Jurkat, Clone E6-1 (cell line): ENCODE results near the gene GPATCH8.
A peak's percentile ranks its signal among the peaks of the same experiment; 100 is the strongest.
"Not testable (repeated sequence)": the region's sequence is repeated elsewhere in the genome, so short reads cannot be mapped to it uniquely, and the experiment has no call there.

Source experiments
- DNase-seq: peaks from one replicate; pipeline ENCODE4 v3.0.0-alpha.2; 2011; ENCODE audit warnings: low read depth, low spot score
- H3K4me3 ChIP-seq: 2 replicates; pipeline ENCODE4 v1.5.1; 2011; ENCODE audit warnings: mild to moderate bottlenecking, low read length, control low read depth, moderate library complexity

The GPATCH8 gene

DNA sequence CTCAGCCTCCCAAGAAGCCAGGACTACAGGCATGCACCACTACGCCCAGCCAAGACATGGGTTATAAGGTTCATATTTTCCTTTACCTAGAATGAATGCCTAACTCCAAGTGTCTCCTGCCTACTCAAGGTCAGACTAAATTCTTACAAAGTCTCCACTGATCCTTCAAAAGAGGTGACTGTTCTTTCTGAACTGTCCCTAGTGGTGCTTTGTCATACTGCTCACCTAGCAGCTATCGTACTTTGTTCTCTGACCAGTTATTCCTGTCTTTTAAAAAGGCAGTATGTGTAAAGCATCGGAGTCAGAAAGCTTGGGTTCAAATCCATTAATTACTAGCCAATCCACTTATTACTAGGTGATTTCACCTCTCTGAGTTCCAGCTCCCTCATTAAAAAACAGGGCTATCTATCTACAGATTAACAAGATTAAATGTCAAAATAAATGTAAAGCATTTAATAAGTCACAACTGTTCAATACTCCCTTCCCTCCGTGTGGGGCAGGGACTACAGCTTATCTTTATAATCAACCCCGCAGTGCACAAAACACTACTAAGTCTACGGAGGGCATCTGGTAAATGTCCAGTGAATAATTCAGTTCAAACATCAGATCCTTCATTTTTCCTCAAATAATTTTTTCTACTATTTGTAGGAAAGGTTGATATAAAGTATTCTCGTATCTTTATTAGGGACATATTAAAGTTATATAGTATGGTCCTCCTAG lies 93.7 kb downstream of the GPATCH8 start:
- DNase-seq = no peak
- H3K4me3 ChIP-seq = no peak overlapping the region

DNA sequence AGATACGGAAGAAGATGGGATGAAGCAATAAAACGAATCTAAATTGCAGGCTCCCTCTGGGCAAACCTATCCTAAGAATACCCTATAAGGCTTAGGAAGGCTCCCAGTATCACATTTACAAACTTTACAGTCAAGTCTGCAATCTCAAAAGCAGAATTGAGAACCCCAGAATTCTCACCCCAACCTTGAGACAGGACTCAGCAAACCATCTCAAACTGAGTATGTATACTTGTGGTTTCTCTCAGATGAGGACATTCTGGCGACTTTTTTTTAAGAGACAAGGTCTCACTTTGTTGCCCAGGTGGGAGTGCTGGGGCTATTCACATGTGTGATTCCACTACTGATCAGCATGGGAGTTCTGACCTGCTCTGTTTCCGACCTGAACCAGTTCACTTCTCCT lies 94.4 kb downstream of the GPATCH8 start:
- no peak overlapping the region for H3K4me3 ChIP-seq
- no peak for DNase-seq

DNA sequence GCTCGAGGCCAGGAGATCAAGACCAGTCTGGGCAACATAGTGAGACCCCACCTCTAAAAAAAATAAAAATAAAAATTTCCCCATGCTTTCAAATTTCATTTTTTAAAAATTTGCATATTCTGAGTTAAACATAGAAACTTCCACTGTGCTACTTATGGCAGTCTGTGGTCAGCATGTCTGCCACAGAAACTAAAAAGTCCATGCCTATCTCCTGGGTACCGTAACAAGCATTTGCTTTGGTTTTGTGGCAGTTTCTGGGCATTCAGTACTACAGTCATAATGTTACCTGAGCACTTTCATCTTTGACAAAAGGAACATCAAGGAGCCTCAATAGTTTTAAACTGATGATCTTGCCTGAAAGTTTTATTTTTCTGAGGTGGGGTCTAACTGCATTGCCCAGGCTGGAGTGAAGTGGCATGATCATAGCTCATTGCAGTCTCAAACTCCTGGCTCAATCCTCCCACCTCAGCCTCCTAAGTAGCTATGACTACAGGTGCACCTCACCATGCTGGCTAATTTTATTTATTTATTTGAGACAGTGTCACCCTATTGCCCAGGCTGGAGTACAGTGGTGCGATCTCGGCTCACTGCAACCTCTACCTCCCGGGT lies 100.5 kb downstream of the GPATCH8 start:
- no peak overlapping the region for H3K4me3 ChIP-seq
- DNase-seq = no peak

DNA sequence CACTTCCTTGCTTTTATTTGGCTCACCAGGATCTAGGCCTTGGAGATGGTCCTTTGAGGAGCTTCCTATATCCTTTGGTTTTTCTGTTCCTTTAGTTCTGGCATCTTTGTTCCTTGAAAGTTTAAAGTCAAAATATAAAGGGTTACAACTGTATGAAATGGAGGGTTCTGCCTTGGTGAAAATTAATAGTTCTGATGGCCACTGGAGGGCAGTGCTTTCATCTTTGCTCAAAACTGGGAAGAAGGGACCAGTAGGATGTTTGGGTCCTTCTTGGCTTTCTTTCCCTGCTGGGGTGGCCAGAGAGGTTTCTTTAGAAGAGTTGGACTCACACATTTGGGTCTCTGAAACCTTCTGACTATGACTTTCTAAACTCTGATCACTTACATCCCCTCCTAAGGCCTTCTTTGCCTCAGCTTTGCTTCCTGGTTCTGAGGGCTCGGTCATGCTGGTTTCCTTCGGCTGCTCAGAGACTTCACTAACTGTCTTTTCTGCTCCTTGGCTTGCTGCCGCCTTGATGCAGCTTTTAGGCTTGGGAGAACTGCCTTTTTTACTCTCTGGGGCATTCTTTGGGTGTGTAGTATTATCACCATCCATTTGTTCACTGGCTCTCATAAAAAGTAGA lies 102.9 kb downstream of the GPATCH8 start:
- no peak for DNase-seq

DNA sequence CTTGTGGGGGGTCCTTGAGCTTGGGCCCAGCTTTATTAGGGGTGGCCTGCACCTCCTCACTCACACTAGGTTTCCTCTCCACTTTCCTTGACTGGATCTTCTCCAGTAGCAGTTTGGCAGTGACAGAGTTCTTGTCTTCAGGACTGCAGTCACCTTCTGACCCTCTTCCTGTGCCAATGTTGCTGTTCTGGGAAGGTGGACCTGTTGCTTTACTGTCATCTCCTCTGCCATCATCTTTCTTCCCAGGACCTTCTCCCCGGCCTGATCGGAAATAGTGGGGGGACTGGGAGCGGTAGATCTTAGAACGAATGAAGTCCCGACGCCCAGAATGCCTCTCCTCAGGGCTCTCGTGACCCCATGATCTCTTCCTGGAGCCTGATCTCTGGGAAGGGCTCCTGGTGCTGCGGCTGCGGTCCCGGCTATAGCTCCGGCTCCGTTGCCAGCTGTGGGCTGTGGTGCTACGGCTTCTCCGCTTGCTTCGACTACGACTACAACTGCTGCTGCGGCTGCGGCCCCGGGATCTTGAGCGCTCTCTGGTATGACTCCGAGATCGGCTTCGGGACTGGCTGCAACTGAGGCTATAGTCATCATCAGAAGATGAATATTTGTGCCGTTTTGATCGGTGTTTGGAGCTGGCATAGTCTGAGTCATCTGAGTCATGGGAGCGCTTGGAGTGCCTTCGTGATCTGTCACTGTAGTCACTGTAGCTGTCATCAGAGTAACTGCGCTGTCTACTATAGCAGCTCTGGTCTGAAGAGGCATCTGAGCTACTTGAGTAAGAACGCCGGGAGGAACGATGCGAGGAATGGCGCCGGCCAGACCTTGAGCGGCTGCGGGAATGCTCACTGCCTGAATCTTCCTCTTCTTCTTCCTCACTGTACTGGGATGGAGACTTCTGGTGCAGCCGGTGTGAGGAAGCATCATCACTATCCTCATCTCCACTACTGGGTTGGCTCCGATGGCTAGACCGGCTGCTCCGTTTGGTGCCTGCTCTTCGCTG lies 104.2 kb downstream of the GPATCH8 start:
- no peak overlapping the region for H3K4me3 ChIP-seq
- no peak for DNase-seq

More for the DNA sequence above, 102.9 kb downstream of the GPATCH8 start:
- H3K4me3 ChIP-seq = no peak overlapping the region

DNA sequence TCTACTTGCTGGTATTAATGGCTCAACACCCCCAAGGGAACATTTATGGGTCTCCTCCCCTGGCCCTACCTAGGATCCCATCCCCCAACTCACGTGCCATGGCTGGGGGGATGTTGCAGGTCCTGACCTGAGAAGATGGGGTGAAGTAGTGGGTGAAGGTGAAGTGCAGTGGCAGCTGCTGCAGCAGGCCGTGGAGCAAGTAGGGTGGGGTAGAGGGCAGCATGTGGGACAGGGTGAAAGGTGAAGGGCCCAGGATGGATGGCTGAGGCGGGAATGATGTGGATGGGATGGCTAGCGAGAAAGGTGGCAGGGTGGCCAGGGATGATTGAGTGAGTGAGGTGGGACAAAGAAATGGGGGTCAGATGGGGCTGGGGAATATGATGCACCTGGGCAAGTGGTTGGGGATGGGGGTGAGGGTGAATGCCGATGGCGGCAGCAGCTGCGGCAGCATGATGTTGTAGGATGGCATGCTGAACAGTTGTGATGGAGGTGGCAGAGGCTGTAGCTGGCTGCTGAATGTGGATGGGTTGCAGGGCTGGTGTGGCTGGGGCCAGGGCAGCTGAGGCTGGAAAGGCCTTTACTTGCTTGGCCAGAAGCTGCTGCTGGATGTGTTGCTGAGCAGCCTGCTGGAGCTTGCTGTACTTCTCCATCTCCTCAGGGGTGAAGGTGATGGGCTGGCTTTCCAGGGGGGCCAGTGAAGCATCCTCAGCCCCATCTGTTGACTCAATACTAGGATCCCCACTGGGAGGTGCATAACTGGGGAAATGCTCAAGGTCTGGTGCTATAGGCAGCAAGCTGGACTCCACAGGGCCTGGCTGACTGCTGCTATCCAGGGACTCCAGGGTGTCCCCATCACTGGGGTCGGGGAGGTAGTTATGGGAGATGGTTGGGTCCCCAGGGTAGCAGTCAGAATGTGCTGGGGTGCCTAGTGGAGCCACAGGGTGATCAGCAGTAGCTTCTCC lies 105.4 kb downstream of the GPATCH8 start:
- DNase-seq = no peak
- H3K4me3 ChIP-seq = no peak overlapping the region

DNA sequence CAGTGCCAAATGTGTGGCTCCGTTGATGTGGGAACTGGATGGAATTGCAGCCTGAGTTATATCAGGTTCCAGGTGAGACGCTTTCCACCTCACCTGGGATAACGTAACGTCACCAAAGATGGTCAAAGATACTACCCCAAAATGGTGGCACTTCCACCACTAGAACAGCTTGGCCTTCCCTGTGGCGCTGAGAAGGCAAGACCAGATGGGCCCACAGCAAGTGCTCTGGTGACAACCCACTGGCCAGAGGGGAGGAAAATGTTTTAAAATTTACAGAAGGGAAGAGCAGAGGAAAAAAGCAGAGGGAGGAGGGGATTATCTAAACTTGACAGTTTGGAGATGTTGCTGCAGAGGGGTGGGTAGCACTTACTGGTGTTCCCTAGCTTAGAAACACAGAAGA lies 106.3 kb downstream of the GPATCH8 start:
- no peak overlapping the region for H3K4me3 ChIP-seq

DNA sequence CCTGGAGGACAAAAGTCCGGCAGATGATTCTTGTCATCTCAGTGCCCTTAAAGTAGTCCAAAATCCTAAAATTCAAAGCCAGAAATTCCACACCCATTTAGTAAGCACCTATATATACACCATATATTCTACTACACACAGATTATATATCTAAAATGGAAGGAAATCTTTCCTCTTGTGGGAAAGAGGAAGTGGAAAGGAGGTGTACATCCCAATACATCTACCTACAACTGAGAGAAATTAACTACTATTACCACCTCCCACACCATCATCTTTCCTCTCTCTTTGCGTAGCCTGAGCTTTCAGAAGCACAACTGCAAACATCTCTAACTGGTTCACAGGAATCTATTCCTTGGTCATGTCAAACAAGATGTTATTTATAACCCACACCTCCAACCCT lies 108.4 kb downstream of the GPATCH8 start:
- no peak for DNase-seq
- H3K4me3 ChIP-seq = no peak overlapping the region

More for the DNA sequence above, 106.3 kb downstream of the GPATCH8 start:
- DNase-seq = no peak

DNA sequence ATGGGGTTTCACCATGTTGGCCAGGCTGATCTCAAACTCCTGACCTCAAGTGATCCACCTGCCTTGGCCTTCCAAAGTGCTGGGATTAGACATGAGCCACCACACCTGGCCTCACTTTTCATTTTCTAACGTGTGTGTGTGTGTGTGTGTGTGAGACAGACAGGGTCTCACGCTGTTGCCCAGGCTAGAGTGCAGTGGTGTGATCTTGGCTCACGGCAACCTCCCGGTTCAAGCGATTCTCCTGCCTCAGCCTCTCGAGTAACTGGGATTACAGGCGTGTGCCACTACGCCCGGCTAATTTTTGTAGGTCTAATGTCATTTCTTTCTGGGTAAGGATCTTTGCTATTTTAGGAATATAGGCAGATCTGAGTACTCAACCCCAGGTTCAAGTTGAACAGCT lies 109.1 kb downstream of the GPATCH8 start:
- not testable (repeated sequence) for H3K4me3 ChIP-seq, DNase-seq

DNA sequence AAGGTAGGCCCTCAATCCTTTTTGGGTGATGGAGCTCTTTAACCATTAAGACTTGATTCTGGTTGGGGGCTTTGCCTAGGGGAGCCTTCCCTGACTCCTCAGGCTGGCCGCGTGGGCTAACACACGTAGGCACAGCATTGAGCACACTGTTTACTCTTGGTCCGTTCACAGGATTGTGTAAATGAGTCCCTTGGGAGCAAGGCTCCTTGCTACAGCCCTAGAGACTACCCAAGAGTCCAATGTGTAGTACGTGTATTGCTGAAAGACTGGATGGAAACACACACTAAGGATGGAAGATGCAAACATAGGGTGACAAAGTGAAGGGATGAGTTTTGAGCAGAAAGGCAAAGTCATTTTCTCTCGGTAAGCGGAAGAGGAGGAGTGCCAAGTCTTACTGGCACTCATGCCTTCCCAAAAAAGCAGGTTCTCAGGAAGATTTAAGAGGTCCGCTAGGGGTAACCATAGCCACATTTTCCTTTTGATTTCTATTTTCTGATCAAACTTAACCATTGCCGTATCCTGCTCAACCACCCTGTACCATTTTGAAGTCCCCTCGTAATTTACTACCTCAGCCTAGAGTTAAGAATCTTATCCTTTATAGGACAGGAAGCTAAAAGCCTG lies 112.8 kb downstream of the GPATCH8 start:
- no peak for DNase-seq
- no peak overlapping the region for H3K4me3 ChIP-seq

DNA sequence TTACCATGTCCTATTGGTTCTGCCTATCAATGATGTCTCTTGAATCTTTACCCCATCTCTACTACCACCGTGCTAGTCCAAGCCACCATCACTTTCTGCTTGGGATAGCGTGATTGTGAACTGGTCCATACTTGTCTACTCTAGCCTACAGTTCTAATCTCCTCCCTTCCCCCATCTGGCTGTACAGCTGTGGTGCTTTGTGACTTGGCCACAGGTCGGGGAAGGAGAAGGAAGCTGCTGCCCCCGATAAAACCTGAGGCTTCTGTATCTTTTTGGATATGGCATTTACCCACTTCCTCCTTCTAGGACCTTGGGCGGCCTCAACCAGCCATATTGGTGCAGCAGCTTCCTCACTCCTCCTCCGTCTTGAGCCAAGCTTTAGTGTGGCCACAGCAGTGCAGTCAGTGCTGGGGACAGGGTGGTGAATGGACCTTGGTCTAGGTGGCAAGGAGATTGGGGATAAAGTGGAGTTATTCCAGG lies 113.4 kb downstream of the GPATCH8 start:
- H3K4me3 ChIP-seq = no peak overlapping the region
- DNase-seq = peak; percentile 38

DNA sequence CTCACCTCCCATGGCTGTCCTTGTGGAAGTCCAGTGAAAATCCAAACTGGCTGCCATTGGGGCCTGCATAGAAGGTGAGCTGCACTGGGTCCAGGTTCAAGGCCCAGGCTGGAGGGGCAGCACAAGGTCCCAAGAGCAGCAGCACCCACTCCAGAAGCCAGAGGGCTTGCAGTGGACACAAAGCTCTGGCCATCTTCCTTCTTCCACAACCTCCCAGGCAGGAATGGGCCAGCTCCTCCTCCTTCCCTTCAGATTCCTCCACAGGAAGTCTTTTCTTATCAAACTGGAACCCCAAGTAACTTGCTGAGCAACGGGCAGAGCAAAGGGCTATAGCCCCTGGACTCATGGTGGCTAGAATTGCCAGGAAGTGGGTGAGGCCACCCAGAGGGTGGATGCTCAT lies 113.9 kb downstream of the GPATCH8 start, which contains the start of gene ITGA2B:
TSS of gene ITGA2B (minus strand) at position 369 of the 400 bp plus-strand sequence. CDS start at position 193, 176 bp downstream.
- DNase-seq = no peak
- H3K4me3 ChIP-seq = no peak within 1 kb of the TSS

DNA sequence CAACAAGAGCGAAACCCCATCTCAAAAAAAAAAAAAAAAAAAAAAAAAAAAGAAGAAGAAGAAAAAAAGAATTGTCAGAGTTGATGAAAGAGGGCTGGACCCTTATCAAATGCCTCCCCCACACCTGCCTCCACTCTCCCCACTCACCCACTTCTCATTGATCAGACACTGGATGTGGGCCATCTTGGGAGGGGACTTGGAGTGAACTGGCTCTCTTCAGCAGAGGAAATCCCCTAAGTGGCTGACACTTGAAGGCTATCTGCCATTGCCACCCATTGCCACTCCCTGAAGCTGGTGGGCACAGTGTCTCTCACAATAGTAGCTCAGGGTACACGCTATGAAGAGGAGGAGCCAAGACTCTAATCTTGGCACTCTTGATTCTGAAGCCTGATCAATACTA lies 115.4 kb downstream of the GPATCH8 start:
- no peak for DNase-seq
- no peak overlapping the region for H3K4me3 ChIP-seq

DNA sequence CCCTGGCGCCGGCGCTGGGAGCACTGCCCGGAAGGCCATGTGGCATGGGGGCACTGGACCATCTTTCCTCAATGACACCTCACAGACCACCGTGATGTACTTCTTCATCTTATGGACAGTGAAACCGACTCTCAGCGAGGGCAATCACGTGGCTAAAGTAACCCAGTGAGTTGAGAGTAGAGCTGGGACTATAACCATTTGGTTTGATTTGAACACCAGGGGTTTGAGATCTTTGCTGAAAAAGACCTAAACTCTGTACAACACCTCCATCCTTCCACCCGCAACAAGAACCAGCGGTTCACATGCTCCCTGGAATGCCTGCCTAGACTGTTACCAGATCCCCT lies 117.1 kb downstream of the GPATCH8 start:
- no peak overlapping the region; the same call in 1 of the 2 replicates for H3K4me3 ChIP-seq
- no peak for DNase-seq

DNA sequence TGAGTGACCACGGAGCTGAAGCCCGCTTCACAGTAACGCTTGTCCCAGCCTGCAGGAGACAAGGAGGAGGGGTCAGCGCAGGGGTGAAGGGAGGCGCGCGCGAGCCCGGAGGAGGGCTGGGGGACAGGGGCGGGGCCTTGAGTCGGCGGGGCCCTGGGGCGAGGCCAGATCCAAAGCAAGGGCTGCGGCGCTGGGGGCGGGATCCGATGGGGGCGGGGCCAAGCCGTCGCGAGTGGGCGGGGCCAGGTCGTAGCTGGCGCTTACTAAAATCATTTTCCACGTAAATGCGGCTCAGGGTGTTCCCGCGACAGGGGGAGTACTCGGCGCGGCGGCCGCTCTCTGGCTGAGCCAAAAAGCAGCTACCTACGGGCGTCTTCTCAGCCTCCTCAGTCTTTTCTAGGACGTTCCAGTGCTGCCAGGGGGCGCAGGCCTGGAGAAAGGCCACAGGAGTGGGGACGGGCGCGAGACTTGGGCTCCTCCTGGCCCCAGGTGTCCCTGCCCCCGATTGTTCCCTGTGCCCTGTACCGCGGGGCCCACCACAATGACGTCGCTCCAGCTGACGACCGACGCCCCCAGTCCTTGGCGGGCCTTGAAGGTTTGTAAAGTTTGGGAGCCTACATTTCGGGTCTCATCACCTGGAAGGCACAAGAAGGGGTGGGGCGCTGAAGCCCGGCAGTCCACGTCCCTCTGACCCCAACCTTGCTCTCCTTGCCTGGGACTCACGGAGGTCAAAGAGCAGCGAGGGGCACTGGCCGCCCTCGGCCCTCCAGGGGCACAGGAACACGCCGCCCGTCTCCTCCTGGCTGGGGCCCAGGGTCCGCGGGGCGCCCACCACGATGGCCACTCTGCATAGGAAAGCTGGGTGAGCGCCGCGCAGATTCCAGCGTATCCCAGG lies 117.7 kb downstream of the GPATCH8 start:
- DNase-seq = peak; percentile 76
- peak overlapping the region; percentile 61 for H3K4me3 ChIP-seq

DNA sequence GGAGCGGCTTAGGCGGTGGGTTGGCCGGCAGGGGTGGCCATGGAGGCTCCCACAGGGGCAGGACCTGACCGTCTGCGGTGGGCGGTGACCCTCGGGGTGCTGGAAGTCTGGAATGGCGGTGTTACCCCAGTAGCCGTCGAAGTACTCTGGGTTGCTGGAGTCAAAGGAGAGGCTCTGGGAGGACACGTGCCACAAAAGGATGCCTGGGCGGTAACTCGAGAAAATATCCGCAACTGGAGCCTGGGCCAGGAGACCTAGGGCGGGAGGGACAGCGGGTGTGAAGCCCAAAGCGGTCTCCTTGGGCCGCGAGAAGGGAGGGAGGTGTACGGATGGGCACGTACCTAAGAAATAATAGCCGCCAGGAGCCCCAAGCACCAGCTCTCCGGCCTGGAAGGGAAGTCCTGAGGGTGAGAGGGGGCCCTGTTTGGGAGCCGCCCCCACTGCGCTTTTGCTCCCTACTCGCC lies 118.4 kb downstream of the GPATCH8 start:
- peak overlapping the region; percentile 61 for H3K4me3 ChIP-seq
- no peak for DNase-seq
